CD4-positive, alpha-beta memory T cell (primary cell): ENCODE results near the gene PCGF3. TPM values are rescaled to one million over a fixed set of nuclear protein-coding genes. Genes with fewer than 3 reads are reported as not detected.

Source experiments
- CTCF ChIA-PET: fragments of 350-600 bp; sonication (Branson Sonifier 250); formaldehyde crosslinking; loops from one replicate; lab custom pipeline; 2021; ENCODE audit warnings: inconsistent platforms; ENCODE audit not compliant: partially characterized antibody; lab: Charles Lee
- POLR2A ChIA-PET: fragments of 350-600 bp; sonication (Branson Sonifier 250); formaldehyde crosslinking; loops from one replicate; lab custom pipeline; 2021; ENCODE audit not compliant: partially characterized antibody; lab: Charles Lee
- DNase-seq, 5 donors: peaks; one replicate each; pipeline versions ENCODE4 v3.0.0 to v3.0.0-alpha.2; 2020 to 2022; ENCODE audit warnings: mixed read lengths in 1 of 5
- H3K27ac ChIP-seq: one replicate; pipeline ENCODE4 v1.7.0; 2013; ENCODE audit warnings: low read depth, low read length
- H3K27me3 ChIP-seq: 2 replicates; pipeline ENCODE4 v1.7.0; 2013; ENCODE audit warnings: mild to moderate bottlenecking, low read length, moderate library complexity; ENCODE audit not compliant: insufficient read depth
- H3K36me3 ChIP-seq: 2 replicates; pipeline ENCODE4 v1.7.0; 2013; ENCODE audit warnings: mild to moderate bottlenecking, low read length, moderate library complexity; ENCODE audit not compliant: insufficient read depth
- H3K4me1 ChIP-seq: 2 replicates; pipeline ENCODE4 v1.7.0; 2013; ENCODE audit warnings: mild to moderate bottlenecking, low read length, moderate library complexity; ENCODE audit not compliant: insufficient read depth
- H3K4me3 ChIP-seq, 2 donors: one replicate each; pipeline ENCODE4 v1.7.0; 2013; ENCODE audit warnings: low read length in 2 of 2, mild to moderate bottlenecking in 1 of 2
- H3K9me3 ChIP-seq, 2 donors: one replicate each; pipeline ENCODE4 v1.7.0; 2013; ENCODE audit warnings: low read length in 2 of 2, control low read depth in 1 of 2; ENCODE audit not compliant: control insufficient read depth in 1 of 2
- H3K27ac Mint-ChIP-seq, 7 donors: one replicate each; pipeline ENCODE4 v1.8.0; 2020 to 2021; ENCODE audit warnings: mixed read lengths in 7 of 7, mild to moderate bottlenecking in 6 of 7, inconsistent platforms in 3 of 7, moderate library complexity in 3 of 7
- H3K27me3 Mint-ChIP-seq, 2 donors: one replicate each; pipeline ENCODE4 v1.8.0; 2020 to 2021; ENCODE audit warnings: mixed read lengths in 2 of 2
- H3K36me3 Mint-ChIP-seq, 2 donors: one replicate each; pipeline ENCODE4 v1.8.0; 2020 to 2021; ENCODE audit warnings: mixed read lengths in 2 of 2, inconsistent platforms in 1 of 2, mild to moderate bottlenecking in 1 of 2
- H3K4me1 Mint-ChIP-seq, 4 donors: one replicate each; pipeline ENCODE4 v1.8.0; 2020 to 2021; ENCODE audit warnings: mixed read lengths in 4 of 4, mild to moderate bottlenecking in 1 of 4
- H3K4me3 Mint-ChIP-seq, 8 donors: one replicate each; pipeline ENCODE4 v1.8.0; 2020 to 2021; ENCODE audit warnings: mixed read lengths in 8 of 8, mild to moderate bottlenecking in 7 of 8, moderate library complexity in 6 of 8, inconsistent platforms in 3 of 8
- H3K9me3 Mint-ChIP-seq, 8 donors: one replicate each; pipeline ENCODE4 v1.8.0; 2020 to 2021; ENCODE audit warnings: mixed read lengths in 8 of 8, mild to moderate bottlenecking in 5 of 8, inconsistent platforms in 3 of 8, moderate library complexity in 1 of 8
- intact Hi-C: fragments of 100-400 bp; cut with micrococcal nuclease; formaldehyde crosslinking; loops from one replicate; pipeline ENCODE4 v1.15.1; 2023
- polyA plus RNA-seq, 2 donors: library from polyadenylated mRNA; unstranded; fragments of 300-500 nt; fragmentation: Illumina TruSeq; gene quantifications; one replicate each; pipeline ENCODE4 v1.2.3, GENCODE V29; 2021
- total RNA-seq, 2 experiments: library from RNA; stranded (reverse); gene quantifications; one replicate each; pipeline ENCODE4 v1.2.3, GENCODE V29; 2021

Gene PCGF3
- total and polyA plus RNA-seq, 4 experiments from 2014 or later, result 2.9 to 73.8 (median 35.6) TPM

DNA sequence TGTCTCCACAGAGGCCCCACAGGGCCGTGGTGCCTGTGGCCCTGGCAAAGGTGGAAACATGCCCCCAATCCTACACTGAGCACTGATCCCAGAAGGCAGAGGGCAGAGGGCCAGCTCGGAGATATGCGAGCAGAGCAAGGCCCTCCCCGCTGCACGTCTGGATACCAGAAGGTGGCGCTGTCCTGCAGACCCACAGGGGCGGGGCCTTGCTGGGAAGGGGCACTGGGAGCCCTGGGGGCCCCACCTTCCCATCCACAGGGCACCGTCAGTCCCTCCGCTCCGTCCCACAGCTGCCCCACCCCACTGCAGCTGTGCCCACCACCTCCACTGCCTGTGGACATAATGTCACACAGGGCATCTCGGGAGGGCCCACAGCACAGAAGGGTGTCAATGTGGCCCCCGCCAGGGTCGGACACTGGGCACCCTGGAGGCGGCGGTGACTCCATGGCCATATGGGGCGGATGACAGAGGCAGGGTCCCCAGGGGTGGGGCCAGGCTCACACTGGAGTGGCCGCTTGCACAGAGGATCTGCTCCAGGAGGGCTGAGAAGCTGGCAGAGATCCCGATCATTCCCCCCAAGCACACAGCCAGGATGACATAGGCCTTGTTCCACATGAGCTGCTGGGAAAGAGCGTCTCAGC, 21.5 kb upstream of the PCGF3 start:
- Mint-ChIP-seq H3K4me1 (peaks cover 0 to 19% (median 11%) of the 10 kb centered on the region in 4 donors), H3K27me3 (peaks cover 0 to 8% of the 10 kb centered on the region in 2 donors), H3K36me3 (no peaks in the 10 kb centered on the region), H3K9me3 (peaks cover 0 to 2% (median 0%) of the 10 kb centered on the region in 8 donors), H3K4me3 (no peak overlapping the region), H3K27ac (no peak overlapping the region)
- ChIA-PET POLR2A (interaction anchor here (1.5 kb wide), 1 partner anchor 9 kb away, joined by 7 read pairs; the partner anchor contains the start of gene MYL5), CTCF (interaction anchor here (0.7 kb wide), 1 partner anchor 18 kb away, joined by 3 read pairs; no protein-coding TSS in a partner anchor)
- Histone ChIP-seq H3K4me1 (peaks cover 19% of the 10 kb centered on the region), H3K27ac (no peak overlapping the region), H3K9me3 (no peaks in the 10 kb centered on the region), H3K36me3 (no peaks in the 10 kb centered on the region), H3K27me3 (no peaks in the 10 kb centered on the region), H3K4me3 (no peak overlapping the region)
- DNase-seq, result peak in 2 of 5 donors; percentile 37 to 42
- intact Hi-C loops, result no loop called here

DNA sequence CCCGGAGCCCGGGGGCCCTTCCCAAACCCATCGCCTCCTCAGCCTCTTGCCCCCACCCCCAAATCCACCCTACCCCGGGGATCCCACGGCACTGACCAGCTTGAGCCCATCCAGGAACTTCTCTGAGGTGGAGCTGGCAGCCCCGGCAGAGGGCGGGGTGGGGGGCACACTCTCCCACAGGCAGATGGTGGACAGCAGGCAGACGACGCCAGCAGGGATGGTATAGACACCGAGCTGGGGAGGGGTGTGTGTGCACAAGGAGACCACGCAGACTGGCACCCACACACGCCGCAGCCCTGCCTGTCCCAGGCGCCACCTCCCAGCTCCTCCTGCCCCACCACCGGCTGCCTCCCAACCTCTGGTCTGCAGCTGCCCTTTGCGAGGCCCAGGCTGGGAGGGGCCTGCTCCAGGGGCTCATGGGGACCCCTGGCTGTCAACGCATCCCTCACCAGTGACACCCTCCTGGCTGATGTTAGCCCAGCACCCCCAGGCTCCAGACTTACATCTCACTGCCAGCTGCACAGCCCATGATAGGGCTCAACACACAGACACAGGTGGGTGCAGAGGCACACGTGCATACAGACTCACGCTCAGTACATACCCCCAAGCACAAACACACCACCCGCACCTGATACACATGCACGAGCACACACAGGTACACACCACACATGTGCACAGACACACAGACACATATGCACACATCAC, 20.9 kb upstream of the PCGF3 start:
- intact Hi-C loops, result no loop called here
- Histone ChIP-seq H3K36me3 (no peaks in the 10 kb centered on the region), H3K27me3 (no peaks in the 10 kb centered on the region), H3K4me1 (peaks cover 19% of the 10 kb centered on the region), H3K27ac (no peak overlapping the region), H3K4me3 (no peak overlapping the region), H3K9me3 (no peaks in the 10 kb centered on the region)
- POLR2A ChIA-PET, result no interaction called here
- Mint-ChIP-seq H3K27ac (peak overlapping the region in 1 of 7 donors; percentile 66), H3K36me3 (no peaks in the 10 kb centered on the region), H3K9me3 (peaks cover 0 to 2% (median 0%) of the 10 kb centered on the region in 8 donors), H3K27me3 (peaks cover 0 to 8% of the 10 kb centered on the region in 2 donors), H3K4me3 (peak overlapping the region in 2 of 8 donors; percentile 10 to 43), H3K4me1 (peaks cover 0 to 19% (median 11%) of the 10 kb centered on the region in 4 donors)
- CTCF ChIA-PET, result no interaction called here
- DNase-seq, result peak in 1 of 5 donors; percentile 10

DNA sequence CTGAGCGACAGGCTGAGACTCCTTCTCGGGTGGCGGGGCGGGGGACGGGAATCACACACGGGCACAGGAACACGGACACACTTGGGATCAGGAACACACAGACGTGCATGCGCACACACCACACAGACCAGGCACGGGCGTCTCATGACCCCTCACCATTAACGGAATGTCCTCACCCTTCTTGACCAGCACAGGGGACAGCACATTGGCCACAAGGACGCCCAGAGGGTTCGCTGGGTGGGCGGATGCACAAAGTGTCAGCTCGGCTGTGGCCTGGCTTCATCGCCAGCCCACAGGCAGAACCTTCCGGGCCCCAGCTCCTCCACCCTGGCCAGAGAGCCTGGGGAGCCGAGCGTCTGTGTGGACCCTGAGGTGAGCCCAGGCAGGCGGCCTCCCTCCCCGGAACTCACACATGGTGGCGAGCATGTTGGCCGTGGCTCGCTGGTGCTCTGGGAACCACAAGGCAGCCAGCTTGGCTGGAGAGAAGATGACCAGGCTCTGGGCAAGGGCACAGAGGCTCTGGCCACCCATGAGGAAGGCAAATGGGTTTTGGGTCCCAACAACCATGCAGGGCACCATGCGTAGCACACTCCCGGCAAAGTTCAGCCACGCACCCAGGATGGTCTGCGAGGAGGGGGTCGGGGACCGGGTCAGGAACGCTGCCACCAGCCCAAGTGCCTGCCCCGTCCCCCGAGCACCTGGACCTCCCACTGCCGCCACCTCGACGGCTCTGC, 19.8 kb upstream of the PCGF3 start:
- peaks cover 0 to 2% (median 0%) of the 10 kb centered on the region in 8 donors for H3K9me3 Mint-ChIP-seq
- H3K36me3 Mint-ChIP-seq, result no peaks in the 10 kb centered on the region

GRCh38 chr4:686413-687040, 19.1 kb upstream of the PCGF3 start:
- peaks cover 0 to 10% (median 5%) of the 10 kb centered on the region in 4 donors for H3K4me1 Mint-ChIP-seq
- H3K27me3 Mint-ChIP-seq, result peaks cover 0 to 14% of the 10 kb centered on the region in 2 donors
- peaks cover 0 to 2% (median 0%) of the 10 kb centered on the region in 8 donors for H3K9me3 Mint-ChIP-seq
- Histone ChIP-seq H3K4me1 (peaks cover 6% of the 10 kb centered on the region), H3K36me3 (no peaks in the 10 kb centered on the region), H3K27ac (no peak overlapping the region), H3K4me3 (no peak overlapping the region), H3K27me3 (no peaks in the 10 kb centered on the region), H3K9me3 (no peaks in the 10 kb centered on the region)
- ChIA-PET CTCF (no interaction called here), POLR2A (no interaction called here)
- no peak overlapping the region for H3K27ac Mint-ChIP-seq
- no peak overlapping the region for H3K4me3 Mint-ChIP-seq
- intact Hi-C loops, result no loop called here
- no peaks in the 10 kb centered on the region for H3K36me3 Mint-ChIP-seq
- DNase-seq, result no peak

More for the DNA sequence above, 19.8 kb upstream of the PCGF3 start:
- Histone ChIP-seq H3K4me1 (peaks cover 10% of the 10 kb centered on the region), H3K4me3 (no peak overlapping the region), H3K27ac (no peak overlapping the region), H3K27me3 (no peaks in the 10 kb centered on the region), H3K36me3 (no peaks in the 10 kb centered on the region), H3K9me3 (no peaks in the 10 kb centered on the region)
- intact Hi-C loops, result no loop called here
- Mint-ChIP-seq H3K27ac (peak overlapping the region in 1 of 7 donors; percentile 66), H3K27me3 (peaks cover 0 to 14% of the 10 kb centered on the region in 2 donors), H3K4me1 (peaks cover 0 to 11% (median 6%) of the 10 kb centered on the region in 4 donors), H3K4me3 (peak overlapping the region in 1 of 8 donors; percentile 17)
- peak in 1 of 5 donors; percentile 28 for DNase-seq
- CTCF ChIA-PET, result no interaction called here
- POLR2A ChIA-PET, result no interaction called here

DNA sequence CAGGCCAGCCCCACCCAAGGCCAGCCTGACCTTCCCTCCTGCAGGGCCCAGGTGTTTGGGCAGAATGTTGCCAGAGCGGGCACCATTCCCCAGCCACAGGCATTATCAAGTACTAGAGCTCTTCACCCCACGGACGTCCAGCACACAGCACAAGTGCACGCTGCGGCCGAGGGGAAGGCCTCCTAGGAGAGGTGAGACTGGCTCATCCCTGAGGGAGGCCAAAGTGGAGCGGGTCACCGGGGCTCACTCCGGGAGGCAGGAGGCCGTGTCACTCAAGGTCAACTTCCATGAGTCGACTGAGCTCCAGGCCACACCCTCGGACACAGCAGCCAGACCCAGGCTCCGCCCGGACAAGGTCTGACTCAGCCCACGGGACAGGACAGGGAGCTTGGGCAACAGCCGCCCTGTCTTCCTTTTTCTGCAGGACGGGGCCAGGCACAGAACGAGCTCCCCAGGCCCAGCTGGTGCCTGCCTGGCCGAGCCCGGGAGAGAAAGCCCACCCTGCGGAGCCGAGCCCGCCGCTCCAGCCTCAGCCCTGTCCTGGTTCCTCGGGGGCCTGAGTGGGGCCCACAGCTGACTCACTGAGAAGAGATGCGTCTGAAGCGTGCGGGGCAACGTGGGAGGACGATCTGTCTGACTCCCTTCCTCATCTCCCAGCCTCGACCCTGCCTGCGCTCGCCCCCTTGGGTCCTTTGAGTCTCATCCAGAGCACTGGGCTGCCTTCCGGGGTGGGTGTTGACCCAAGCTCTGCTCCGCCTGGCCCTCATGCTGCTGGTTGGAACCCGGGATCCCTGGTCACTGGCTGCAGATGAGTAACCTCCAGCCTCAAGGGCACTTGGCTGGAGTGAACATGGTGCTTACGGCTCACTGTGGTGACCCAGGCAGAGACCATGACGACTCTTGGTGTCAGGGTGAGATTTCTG, 18.3 kb upstream of the PCGF3 start:
- ChIA-PET CTCF (no interaction called here), POLR2A (no interaction called here)
- H3K4me3 ChIP-seq, result no peak overlapping the region
- H3K4me1 Mint-ChIP-seq, result peaks cover 0 to 10% (median 5%) of the 10 kb centered on the region in 4 donors
- peak overlapping the region in 1 of 7 donors; percentile 18 for H3K27ac Mint-ChIP-seq
- no peaks in the 10 kb centered on the region for H3K36me3 ChIP-seq
- H3K27me3 ChIP-seq, result no peaks in the 10 kb centered on the region
- H3K9me3 Mint-ChIP-seq, result peaks cover 0 to 2% (median 0%) of the 10 kb centered on the region in 8 donors
- H3K36me3 Mint-ChIP-seq, result no peaks in the 10 kb centered on the region
- H3K27ac ChIP-seq, result no peak overlapping the region
- no peak for DNase-seq
- intact Hi-C loops, result no loop called here
- no peaks in the 10 kb centered on the region for H3K9me3 ChIP-seq
- peaks cover 6% of the 10 kb centered on the region for H3K4me1 ChIP-seq
- peaks cover 0 to 15% of the 10 kb centered on the region in 2 donors for H3K27me3 Mint-ChIP-seq
- H3K4me3 Mint-ChIP-seq, result no peak overlapping the region

DNA sequence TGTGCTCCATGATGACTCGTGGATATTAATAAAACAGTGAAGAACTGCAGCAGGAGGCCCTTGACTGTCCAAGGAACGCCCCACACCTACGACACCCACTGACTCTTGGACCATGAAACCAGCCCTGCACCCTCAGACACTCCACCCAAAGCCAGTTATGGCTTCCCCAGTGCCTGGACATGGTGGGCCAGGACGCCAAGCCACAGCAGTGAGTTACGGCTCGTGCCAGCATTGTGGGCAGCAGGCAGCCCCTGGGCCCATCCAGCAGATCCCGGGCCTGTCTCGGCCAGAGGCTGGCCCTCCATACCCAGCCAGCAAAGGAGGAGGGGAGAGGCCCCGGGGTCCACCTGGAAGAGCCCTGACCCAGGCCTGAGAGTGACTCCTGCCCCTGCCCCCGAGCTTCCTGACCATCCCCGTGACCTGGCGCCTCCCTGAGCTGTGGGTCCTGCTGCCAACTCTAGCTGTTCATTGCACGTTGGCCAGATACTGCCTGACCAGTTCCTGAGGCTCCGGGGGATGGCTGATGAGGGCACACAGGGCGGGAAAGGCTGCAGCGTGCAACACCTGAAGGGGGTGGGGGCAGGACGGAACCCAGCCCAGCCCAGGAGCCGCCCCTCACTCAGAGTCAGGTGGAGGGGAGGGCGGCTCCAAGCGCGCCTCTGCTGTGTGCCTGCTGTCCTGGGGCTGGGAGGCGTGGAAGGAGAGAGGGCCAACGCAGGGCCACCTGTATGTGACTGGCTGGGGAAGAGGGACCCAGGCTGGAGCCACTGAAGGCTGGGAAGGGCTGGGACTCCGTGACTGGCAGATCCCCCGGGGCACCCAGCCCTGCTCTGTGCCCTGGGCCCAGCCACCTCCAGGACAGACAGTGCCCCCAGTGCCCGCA, 17.4 kb upstream of the PCGF3 start:
- H3K36me3 ChIP-seq, result no peaks in the 10 kb centered on the region
- H3K4me1 ChIP-seq, result peaks cover 6% of the 10 kb centered on the region
- intact Hi-C loops, result no loop called here
- CTCF ChIA-PET, result no interaction called here
- no peaks in the 10 kb centered on the region for H3K36me3 Mint-ChIP-seq
- no peaks in the 10 kb centered on the region for H3K9me3 ChIP-seq
- H3K27ac ChIP-seq, result no peak overlapping the region
- peaks cover 0 to 15% of the 10 kb centered on the region in 2 donors for H3K27me3 Mint-ChIP-seq
- no peaks in the 10 kb centered on the region for H3K27me3 ChIP-seq
- H3K4me3 Mint-ChIP-seq, result no peak overlapping the region
- no peak overlapping the region for H3K4me3 ChIP-seq
- POLR2A ChIA-PET, result no interaction called here
- no peak overlapping the region for H3K27ac Mint-ChIP-seq
- no peak for DNase-seq
- H3K9me3 Mint-ChIP-seq, result peaks cover 0 to 2% (median 0%) of the 10 kb centered on the region in 8 donors
- peaks cover 0 to 6% (median 5%) of the 10 kb centered on the region in 4 donors for H3K4me1 Mint-ChIP-seq
